H1 (cell line): ENCODE results near the gene CSPG5. TPM values are rescaled to one million over a fixed set of nuclear protein-coding genes. Genes with fewer than 3 reads are reported as not detected.

Source experiments
- GTF2F1 ChIP-seq: IDR thresholded peaks from 2 replicates; pipeline ENCODE4 v1.6.1; 2012; ENCODE audit warnings: low read depth, low read length, improper control_type of control experiment, borderline replicate concordance
- NANOG ChIP-seq: IDR thresholded peaks from 2 replicates; pipeline ENCODE4 v1.6.1; 2011; ENCODE audit warnings: low read length, low read depth, mild to moderate bottlenecking, inconsistent platforms; ENCODE audit not compliant: insufficient read depth, poor library complexity, severe bottlenecking
- POU5F1 ChIP-seq: IDR thresholded peaks from 2 replicates; pipeline ENCODE4 v1.6.1; 2011; ENCODE audit warnings: low read depth, mild to moderate bottlenecking, low read length, moderate library complexity
- SIN3A ChIP-seq, 2 experiments: IDR thresholded peaks in 1 of 2; conservative IDR thresholded peaks in 1 of 2; 2 replicates each; pipeline ENCODE4 v1.6.1; 2011 to 2012; ENCODE audit warnings: low read length in 2 of 2, improper control_type of control experiment in 1 of 2, low read depth in 1 of 2, mild to moderate bottlenecking in 1 of 2
- SUZ12 ChIP-seq: fragments of 200-600 bp; sonication (generic); IDR thresholded peaks from 2 replicates; pipeline ENCODE4 v1.6.1; 2012; ENCODE audit warnings: mild to moderate bottlenecking, inconsistent platforms, low read length, moderate library complexity, mixed read lengths
- polyA plus RNA-seq, 7 experiments: library from polyadenylated mRNA; depleted of rRNA in 3 of 7; stranded (reverse) in 5 of 7; unstranded in 2 of 7; fragments of >200 nt in 5 of 7; fragments of 200-250 nt in 2 of 7; gene quantifications; 1 replicate in 5 of 7; 2 replicates in 1 of 7; 4 replicates in 1 of 7; pipeline versions ENCODE4 v1.2.1 to v1.2.3, GENCODE V29; 2011 to 2013; ENCODE audit warnings: missing spikeins in 2 of 7, mixed read lengths in 2 of 7
- total RNA-seq: library from RNA; stranded (reverse); fragmentation: NEBNext Ultra II Directional; extraction: Animal tissue kit (Norgen Biotek cat#: 25700); gene quantifications from 2 replicates; pipeline ENCODE4 v1.2.1, GENCODE V29; 2021
- TF ChIP-seq, protein P1 (sequence below): fragments of 300-600 bp; sonication (generic); IDR thresholded peaks from 2 replicates; pipeline ENCODE4 v1.7.1; 2012; ENCODE audit warnings: low read length, moderate library complexity, mild to moderate bottlenecking, inconsistent platforms; ENCODE audit not compliant: insufficient replicate concordance

The CSPG5 gene
- total and polyA plus RNA-seq, 2 of the 8 experiments (the other 6 are each of a cell fraction or from before 2014, with no cell fraction given): 2.1 to 7.4 TPM

DNA sequence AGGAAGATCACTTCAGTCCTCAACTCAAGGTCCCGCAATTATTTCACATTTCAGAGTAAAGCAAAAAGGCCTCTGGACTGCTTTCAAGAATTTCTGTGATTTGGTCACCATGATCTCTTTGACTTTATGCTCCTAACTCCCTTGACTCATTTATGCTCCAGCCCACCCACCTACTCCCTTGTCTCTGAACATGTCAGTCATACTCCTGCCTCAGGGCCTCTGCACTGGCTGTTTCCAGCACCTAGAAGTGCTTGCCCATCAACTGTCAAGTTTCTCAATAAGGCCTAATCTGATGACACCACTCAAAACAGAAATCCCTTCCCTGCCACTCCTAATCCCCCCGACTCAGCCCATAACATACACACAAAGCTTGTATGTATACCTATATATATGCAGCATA lies 36.1 kb upstream of the CSPG5 start (continued):
- TF ChIP-seq, protein P1, sequence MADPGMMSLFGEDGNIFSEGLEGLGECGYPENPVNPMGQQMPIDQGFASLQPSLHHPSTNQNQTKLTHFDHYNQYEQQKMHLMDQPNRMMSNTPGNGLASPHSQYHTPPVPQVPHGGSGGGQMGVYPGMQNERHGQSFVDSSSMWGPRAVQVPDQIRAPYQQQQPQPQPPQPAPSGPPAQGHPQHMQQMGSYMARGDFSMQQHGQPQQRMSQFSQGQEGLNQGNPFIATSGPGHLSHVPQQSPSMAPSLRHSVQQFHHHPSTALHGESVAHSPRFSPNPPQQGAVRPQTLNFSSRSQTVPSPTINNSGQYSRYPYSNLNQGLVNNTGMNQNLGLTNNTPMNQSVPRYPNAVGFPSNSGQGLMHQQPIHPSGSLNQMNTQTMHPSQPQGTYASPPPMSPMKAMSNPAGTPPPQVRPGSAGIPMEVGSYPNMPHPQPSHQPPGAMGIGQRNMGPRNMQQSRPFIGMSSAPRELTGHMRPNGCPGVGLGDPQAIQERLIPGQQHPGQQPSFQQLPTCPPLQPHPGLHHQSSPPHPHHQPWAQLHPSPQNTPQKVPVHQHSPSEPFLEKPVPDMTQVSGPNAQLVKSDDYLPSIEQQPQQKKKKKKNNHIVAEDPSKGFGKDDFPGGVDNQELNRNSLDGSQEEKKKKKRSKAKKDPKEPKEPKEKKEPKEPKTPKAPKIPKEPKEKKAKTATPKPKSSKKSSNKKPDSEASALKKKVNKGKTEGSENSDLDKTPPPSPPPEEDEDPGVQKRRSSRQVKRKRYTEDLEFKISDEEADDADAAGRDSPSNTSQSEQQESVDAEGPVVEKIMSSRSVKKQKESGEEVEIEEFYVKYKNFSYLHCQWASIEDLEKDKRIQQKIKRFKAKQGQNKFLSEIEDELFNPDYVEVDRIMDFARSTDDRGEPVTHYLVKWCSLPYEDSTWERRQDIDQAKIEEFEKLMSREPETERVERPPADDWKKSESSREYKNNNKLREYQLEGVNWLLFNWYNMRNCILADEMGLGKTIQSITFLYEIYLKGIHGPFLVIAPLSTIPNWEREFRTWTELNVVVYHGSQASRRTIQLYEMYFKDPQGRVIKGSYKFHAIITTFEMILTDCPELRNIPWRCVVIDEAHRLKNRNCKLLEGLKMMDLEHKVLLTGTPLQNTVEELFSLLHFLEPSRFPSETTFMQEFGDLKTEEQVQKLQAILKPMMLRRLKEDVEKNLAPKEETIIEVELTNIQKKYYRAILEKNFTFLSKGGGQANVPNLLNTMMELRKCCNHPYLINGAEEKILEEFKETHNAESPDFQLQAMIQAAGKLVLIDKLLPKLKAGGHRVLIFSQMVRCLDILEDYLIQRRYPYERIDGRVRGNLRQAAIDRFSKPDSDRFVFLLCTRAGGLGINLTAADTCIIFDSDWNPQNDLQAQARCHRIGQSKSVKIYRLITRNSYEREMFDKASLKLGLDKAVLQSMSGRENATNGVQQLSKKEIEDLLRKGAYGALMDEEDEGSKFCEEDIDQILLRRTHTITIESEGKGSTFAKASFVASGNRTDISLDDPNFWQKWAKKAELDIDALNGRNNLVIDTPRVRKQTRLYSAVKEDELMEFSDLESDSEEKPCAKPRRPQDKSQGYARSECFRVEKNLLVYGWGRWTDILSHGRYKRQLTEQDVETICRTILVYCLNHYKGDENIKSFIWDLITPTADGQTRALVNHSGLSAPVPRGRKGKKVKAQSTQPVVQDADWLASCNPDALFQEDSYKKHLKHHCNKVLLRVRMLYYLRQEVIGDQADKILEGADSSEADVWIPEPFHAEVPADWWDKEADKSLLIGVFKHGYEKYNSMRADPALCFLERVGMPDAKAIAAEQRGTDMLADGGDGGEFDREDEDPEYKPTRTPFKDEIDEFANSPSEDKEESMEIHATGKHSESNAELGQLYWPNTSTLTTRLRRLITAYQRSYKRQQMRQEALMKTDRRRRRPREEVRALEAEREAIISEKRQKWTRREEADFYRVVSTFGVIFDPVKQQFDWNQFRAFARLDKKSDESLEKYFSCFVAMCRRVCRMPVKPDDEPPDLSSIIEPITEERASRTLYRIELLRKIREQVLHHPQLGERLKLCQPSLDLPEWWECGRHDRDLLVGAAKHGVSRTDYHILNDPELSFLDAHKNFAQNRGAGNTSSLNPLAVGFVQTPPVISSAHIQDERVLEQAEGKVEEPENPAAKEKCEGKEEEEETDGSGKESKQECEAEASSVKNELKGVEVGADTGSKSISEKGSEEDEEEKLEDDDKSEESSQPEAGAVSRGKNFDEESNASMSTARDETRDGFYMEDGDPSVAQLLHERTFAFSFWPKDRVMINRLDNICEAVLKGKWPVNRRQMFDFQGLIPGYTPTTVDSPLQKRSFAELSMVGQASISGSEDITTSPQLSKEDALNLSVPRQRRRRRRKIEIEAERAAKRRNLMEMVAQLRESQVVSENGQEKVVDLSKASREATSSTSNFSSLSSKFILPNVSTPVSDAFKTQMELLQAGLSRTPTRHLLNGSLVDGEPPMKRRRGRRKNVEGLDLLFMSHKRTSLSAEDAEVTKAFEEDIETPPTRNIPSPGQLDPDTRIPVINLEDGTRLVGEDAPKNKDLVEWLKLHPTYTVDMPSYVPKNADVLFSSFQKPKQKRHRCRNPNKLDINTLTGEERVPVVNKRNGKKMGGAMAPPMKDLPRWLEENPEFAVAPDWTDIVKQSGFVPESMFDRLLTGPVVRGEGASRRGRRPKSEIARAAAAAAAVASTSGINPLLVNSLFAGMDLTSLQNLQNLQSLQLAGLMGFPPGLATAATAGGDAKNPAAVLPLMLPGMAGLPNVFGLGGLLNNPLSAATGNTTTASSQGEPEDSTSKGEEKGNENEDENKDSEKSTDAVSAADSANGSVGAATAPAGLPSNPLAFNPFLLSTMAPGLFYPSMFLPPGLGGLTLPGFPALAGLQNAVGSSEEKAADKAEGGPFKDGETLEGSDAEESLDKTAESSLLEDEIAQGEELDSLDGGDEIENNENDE: no peak
- TF ChIP-seq SUZ12 (no peak), NANOG (no peak), POU5F1 (no peak), SIN3A (conservative IDR thresholded peaks at IDR 0.05 in 1 of 2, IDR thresholded peaks at IDR 0.05 in 1 of 2; ENCODE audit: low read depth in 1 of 2, low read length in 2 of 2) (no peak), GTF2F1 (no peak)
